Psoas muscle (tissue), 8 donors: ENCODE data around the gene SLC16A1. TPM values are rescaled to one million over a fixed set of nuclear protein-coding genes. Genes with fewer than 3 reads are reported as not detected.
A peak's percentile ranks its signal among the peaks of the same experiment; 100 is the strongest.

Source experiments
- ATAC-seq, 4 donors: fragments of 200-7000 bp; cut with Tn5 transposase; one replicate each; pipeline ENCODE4 v1.9.1; 2020; ENCODE audit warnings: moderate library complexity in 3 of 4, mild to moderate bottlenecking in 2 of 4
- DNase-seq, 2 donors: peaks; one replicate each; pipeline ENCODE4 v3.0.0-alpha.2; 2020
- H3K27ac ChIP-seq: fragments of 200-600 bp; one replicate; pipeline ENCODE4 v1.8.0; 2022
- H3K27me3 ChIP-seq, 3 donors: fragments of 200-600 bp in 1 of 3; one replicate each; pipeline versions ENCODE4 v1.6.1 to v1.8.0; 2013 to 2022; ENCODE audit warnings: low read length in 2 of 3, mild to moderate bottlenecking in 2 of 3, moderate library complexity in 1 of 3; ENCODE audit not compliant: insufficient read depth in 3 of 3
- H3K36me3 ChIP-seq, 2 donors: fragments of 200-600 bp in 1 of 2; one replicate each; pipeline versions ENCODE4 v1.6.1 to v1.8.0; 2013 to 2022; ENCODE audit warnings: low read depth in 1 of 2, mild to moderate bottlenecking in 1 of 2, moderate library complexity in 1 of 2; ENCODE audit not compliant: insufficient read depth in 1 of 2
- H3K4me1 ChIP-seq: fragments of 200-600 bp; one replicate; pipeline ENCODE4 v1.8.0; 2022
- H3K4me3 ChIP-seq: fragments of 200-600 bp; one replicate; pipeline ENCODE4 v1.8.0; 2022; ENCODE audit warnings: mild to moderate bottlenecking
- H3K9me3 ChIP-seq: fragments of 200-600 bp; one replicate; pipeline ENCODE4 v1.8.0; 2022
- CTCF ChIP-seq: fragments of 200-600 bp; IDR thresholded peaks from one replicate; pipeline ENCODE4 v1.8.0; 2022; ENCODE audit warnings: antibody characterized with exemption
- WGBS, 3 donors: extraction: QIAGEN DNeasy Blood & Tissue Kit; methylation state at CpG; one replicate each; pipeline versions ENCODE4 v1.1.6 to v1.1.7; 2013; 5-methylcytosine and 5-hydroxymethylcytosine counted together
- intact Hi-C, 2 donors: fragments of 100-400 bp; cut with DNase I; formaldehyde crosslinking; loops; one replicate each; pipeline versions ENCODE4 v1.11.0 to v1.14.2; 2022
- polyA plus RNA-seq, 3 donors: library from polyadenylated mRNA; stranded (reverse); fragments of 200-250 nt; gene quantifications; one replicate each; pipeline ENCODE4 v1.2.3, GENCODE V29; 2013
- total RNA-seq, 4 donors: library from RNA; stranded (reverse); fragmentation: NEBNext Ultra II Directional in 2 of 4; extraction: Animal tissue kit (Norgen Biotek cat#: 25700) in 2 of 4; gene quantifications; one replicate each; pipeline versions ENCODE4 v1.2.1 to v1.2.4, GENCODE V29; 2021 to 2023
- donor health status: healthy with polysubstance abuse.
- donor health status: DM: no; HTN: no; CAD: no; lungs with moderate emphysema.
- donor health status: Bipolar disorder and iron deficiency.
- donor health status: healthy.
- donor health status: DM: yes; HTN: yes; CAD: no.
- donor health status: DM: no; HTN: no; CAD: no.
- donor health status: DM: no; HTN: no; CAD: no.
- donor health status: DM: yes; HTN: yes; CAD: no.

SLC16A1 gene
- total and polyA plus RNA-seq, 7 donors = 23.9 to 78.9 (median 51.3) TPM

- no peaks in the 10 kb centered on the region for H3K9me3 ChIP-seq
- TF ChIP-seq CTCF = no peak
- no peak overlapping the region for H3K4me3 ChIP-seq
- 90 to 94% (median 92%) methylated on average over 1 of the region's 1 CpG for WGBS, 3 donors
- intact Hi-C loops = no loop called here
- no peak for DNase-seq
- H3K27ac ChIP-seq = no peak overlapping the region
- ATAC-seq = no peak
- peaks cover 0 to 38% of the 10 kb centered on the region in 2 donors for H3K36me3 ChIP-seq
- no peaks in the 10 kb centered on the region for H3K27me3 ChIP-seq
- H3K4me1 ChIP-seq = peaks cover 20% of the 10 kb centered on the region
Measured at GRCh38 chr1:112926858-112927257, 29.1 kb downstream of the SLC16A1 start.

- Histone ChIP-seq H3K27ac (no peak overlapping the region), H3K4me1 (peaks cover 15% of the 10 kb centered on the region), H3K4me3 (no peak overlapping the region), H3K27me3 (no peaks in the 10 kb centered on the region), H3K9me3 (no peaks in the 10 kb centered on the region), H3K36me3 (peaks cover 0 to 49% of the 10 kb centered on the region in 2 donors)
- no peak for ATAC-seq
- intact Hi-C loops = no loop called here
- no peak for TF ChIP-seq CTCF
- WGBS, 3 donors = 81 to 84% (median 83%) methylated on average over 3 of the region's 3 CpGs
- no peak for DNase-seq
Measured at GRCh38 chr1:112925015-112925414, 31.0 kb downstream of the SLC16A1 start.

GRCh38 chr1:112923959-112924349 is 32.0 kb downstream of the SLC16A1 start:
- Histone ChIP-seq H3K27me3 (no peaks in the 10 kb centered on the region), H3K4me1 (peaks cover 13% of the 10 kb centered on the region), H3K4me3 (no peak overlapping the region), H3K36me3 (peaks cover 0 to 56% of the 10 kb centered on the region in 2 donors), H3K9me3 (no peaks in the 10 kb centered on the region), H3K27ac (peak overlapping the region; percentile 27)
- ATAC-seq (peak in 3 of 4 donors; percentile 29 to 49 (median 36)), DNase-seq (no peak)
- TF ChIP-seq CTCF = no peak
- 83 to 89% (median 85%) methylated on average over 12 of the region's 12 CpGs for WGBS, 3 donors
- intact Hi-C loops = no loop called here

- 78 to 87% (median 78%) methylated on average over 24 to 25 of the region's 25 CpGs for WGBS, 3 donors
- no peaks in the 10 kb centered on the region for H3K9me3 ChIP-seq
- no peak overlapping the region for H3K4me3 ChIP-seq
- intact Hi-C loops = no loop called here
- peaks cover 13% of the 10 kb centered on the region for H3K4me1 ChIP-seq
- TF ChIP-seq CTCF = no peak
- DNase-seq = no peak
- H3K27ac ChIP-seq = peak overlapping the region; percentile 27
- H3K27me3 ChIP-seq = no peaks in the 10 kb centered on the region
- H3K36me3 ChIP-seq = peaks cover 0 to 51% of the 10 kb centered on the region in 2 donors
- peak; percentile 28 to 66 (median 54) for ATAC-seq
Measured at GRCh38 chr1:112923234-112923958, 32.6 kb downstream of the SLC16A1 start.
